ENCODE results near the gene CSMD2.

DNA sequence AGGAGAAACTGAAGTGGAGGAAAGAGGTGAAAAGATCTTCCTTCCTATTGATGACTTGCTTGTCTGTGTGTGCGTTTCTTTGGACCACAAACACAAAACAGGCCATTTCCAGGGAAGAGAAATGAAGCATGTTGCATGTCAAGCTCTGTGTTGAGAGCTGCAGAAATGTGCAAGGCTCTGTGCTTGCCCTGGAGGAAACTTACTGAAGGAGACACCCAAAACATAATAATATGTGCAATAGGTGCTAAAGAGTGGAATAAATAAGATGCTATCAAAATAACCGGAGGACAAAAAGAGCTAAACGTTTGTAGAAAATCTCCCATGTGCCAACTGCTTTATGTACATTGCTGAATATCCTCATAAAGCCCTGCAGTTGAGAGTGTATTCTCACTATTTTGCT lies 496.3 kb downstream of the CSMD2 start:
- TF ChIP-seq EP300 (IDR thresholded peaks at IDR 0.05) (no peak), POLR2A (IDR thresholded peaks at IDR 0.05) (no peak), POLR2AphosphoS5 (IDR thresholded peaks at IDR 0.05) (no peak)
- TF ChIP-seq, protein P1, sequence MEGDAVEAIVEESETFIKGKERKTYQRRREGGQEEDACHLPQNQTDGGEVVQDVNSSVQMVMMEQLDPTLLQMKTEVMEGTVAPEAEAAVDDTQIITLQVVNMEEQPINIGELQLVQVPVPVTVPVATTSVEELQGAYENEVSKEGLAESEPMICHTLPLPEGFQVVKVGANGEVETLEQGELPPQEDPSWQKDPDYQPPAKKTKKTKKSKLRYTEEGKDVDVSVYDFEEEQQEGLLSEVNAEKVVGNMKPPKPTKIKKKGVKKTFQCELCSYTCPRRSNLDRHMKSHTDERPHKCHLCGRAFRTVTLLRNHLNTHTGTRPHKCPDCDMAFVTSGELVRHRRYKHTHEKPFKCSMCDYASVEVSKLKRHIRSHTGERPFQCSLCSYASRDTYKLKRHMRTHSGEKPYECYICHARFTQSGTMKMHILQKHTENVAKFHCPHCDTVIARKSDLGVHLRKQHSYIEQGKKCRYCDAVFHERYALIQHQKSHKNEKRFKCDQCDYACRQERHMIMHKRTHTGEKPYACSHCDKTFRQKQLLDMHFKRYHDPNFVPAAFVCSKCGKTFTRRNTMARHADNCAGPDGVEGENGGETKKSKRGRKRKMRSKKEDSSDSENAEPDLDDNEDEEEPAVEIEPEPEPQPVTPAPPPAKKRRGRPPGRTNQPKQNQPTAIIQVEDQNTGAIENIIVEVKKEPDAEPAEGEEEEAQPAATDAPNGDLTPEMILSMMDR (IDR thresholded peaks at IDR 0.05): no peak

Data from sigmoid colon (tissue), 4 donors.